ENCODE results near the gene LTBP3. TPM values are rescaled to one million over a fixed set of nuclear protein-coding genes. Genes with fewer than 3 reads are reported as not detected.

LTBP3 gene
- total and polyA plus RNA-seq, 2 of the 13 experiments (the other 11 are each of a cell fraction or from before 2014, with no cell fraction given) = 12.2 to 68.1 TPM

- no TSS peak for BruUV-seq (replicated peaks)
- ChIA-PET POLR2A (interaction anchor here (0.9 to 2.0 kb wide), 6 partner anchors 13 to 219 kb away, joined by 3 to 10 read pairs (median 3); no protein-coding TSS in a partner anchor), CTCF (ENCODE audit: low intra/inter-chr PET ratio, low total read pairs) (no interaction called here)
- Histone ChIP-seq H3K27ac (ENCODE audit: extremely low read length, insufficient read depth, low read length) (no peak within 1 kb of the TSS), H3K9ac (ENCODE audit: insufficient read depth, low read depth, low read length) (peak within 1 kb of the TSS; percentile 71), H2AFZ (ENCODE audit: low read length) (no peak within 1 kb of the TSS), H3K4me1 (ENCODE audit: insufficient read depth, low read length) (peaks cover 54% of the 10 kb centered on the region), H3K36me3 (replicated peaks in 1 of 2; ENCODE audit: control insufficient read depth in 1 of 2, insufficient read depth in 2 of 2, low read length in 2 of 2) (peaks cover 3 to 7% of the 10 kb centered on the region in 2 experiments; a peak in 2 of 5 replicates), H4K20me1 (ENCODE audit: insufficient read depth, low read length) (no peaks in the 10 kb centered on the region), H3K9me3 (ENCODE audit: low read length) (no peaks in the 10 kb centered on the region), H3K4me2 (ENCODE audit: low read depth, low read length) (peak within 1 kb of the TSS; percentile 95), H3K27me3 (ENCODE audit: control insufficient read depth in 1 of 2, insufficient read depth in 2 of 2, low read length in 2 of 2) (no peaks in the 10 kb centered on the region; a peak in 1 of 5 replicates), H3K79me2 (ENCODE audit: insufficient read depth, low read length) (peaks cover 15% of the 10 kb centered on the region), H3K4me3 (replicated peaks in 1 of 3; ENCODE audit: insufficient read depth in 1 of 3, low read depth in 2 of 3, low read length in 3 of 3) (peak within 1 kb of the TSS; percentile 69 to 77 (median 73))
- WGBS (ENCODE audit: low lambda C conversion rate) = 3% methylated on average over 4 of the region's 69 CpGs
- in situ Hi-C loops (cut with HindIII; ENCODE audit: extremely low pct_ligation_motif_present, low pct_unique_long_range_greater_than_20kb) (loop anchor here (5.0 kb wide), 1 partner anchor 37 kb away; the partner anchor contains the start of gene MAP3K11), intact Hi-C loops (cut with micrococcal nuclease; ENCODE audit: unreplicated experiment) (no loop called here)
- FAIRE-seq (no peak), ATAC-seq (peak; percentile 9), DNase-seq (ENCODE audit: low spot score) (no peak)
- TF ChIP-seq REST (IDR thresholded peaks at IDR 0.05; ENCODE audit: borderline replicate concordance in 1 of 2, low read depth in 1 of 2, low read length in 2 of 2) (no peak), ZSCAN25 (CRISPR knock-in tag; IDR thresholded peaks at IDR 0.05) (peak; percentile 21; the same call in 1 of the 2 replicates), ZNF652 (CRISPR knock-in tag; IDR thresholded peaks at IDR 0.05; ENCODE audit: borderline replicate concordance, low read depth) (no peak), ASH2L (IDR thresholded peaks at IDR 0.05; ENCODE audit: insufficient read length, low read depth, low read length) (no peak), ZNF776 (CRISPR knock-in tag; IDR thresholded peaks at IDR 0.05) (no peak), KDM5B (CRISPR knock-in tag; IDR thresholded peaks at IDR 0.05; ENCODE audit: borderline replicate concordance) (no peak), ZNF34 (CRISPR knock-in tag; IDR thresholded peaks at IDR 0.05; ENCODE audit: borderline replicate concordance) (no peak), SALL1 (CRISPR knock-in tag; IDR thresholded peaks at IDR 0.05) (peak; percentile 13; the same call in 1 of the 2 replicates), HMGXB3 (CRISPR knock-in tag; IDR thresholded peaks at IDR 0.05; ENCODE audit: borderline replicate concordance) (no peak), PITX1 (CRISPR knock-in tag; IDR thresholded peaks at IDR 0.05) (0 out of 2 replicates have a peak, but pooled peaks have one; percentile 40), DR1 (CRISPR knock-in tag; IDR thresholded peaks at IDR 0.05) (no peak), ZNF816 (CRISPR knock-in tag; IDR thresholded peaks at IDR 0.05; ENCODE audit: borderline replicate concordance) (no peak), ZNF414 (CRISPR knock-in tag; IDR thresholded peaks at IDR 0.05) (no peak)
Measured at GRCh38 chr11:65575568-65576231, 17.5 kb upstream of the LTBP3 start, which contains the start of gene EHBP1L1. Gene EHBP1L1, plus strand, starts transcription at chr11:65576053. Its CDS starts 250 bp downstream, at chr11:65576303.
